DND-41 (cell line): ENCODE measurements around the gene SUSD5.
A peak's percentile ranks its signal among the peaks of the same experiment; 100 is the strongest.
"Not testable (repeated sequence)": the region's sequence is repeated elsewhere in the genome, so short reads cannot be mapped to it uniquely, and the experiment has no call there.

Experiments used
- ATAC-seq: fragments of 200-7000 bp; cut with Tn5 transposase; 3 replicates; pipeline ENCODE4 v1.9.1; 2021; ENCODE audit warnings: low read depth; ENCODE audit not compliant: insufficient read depth
- DNase-seq: peaks from one replicate; pipeline ENCODE4 v3.0.0-alpha.2; 2020
- H2AFZ ChIP-seq: 2 replicates; pipeline ENCODE4 v1.6.0; 2012; ENCODE audit warnings: low read depth, low read length
- H3K27ac ChIP-seq: 2 replicates; pipeline ENCODE4 v1.5.1; 2012; ENCODE audit warnings: low read length, inconsistent platforms
- H3K27me3 ChIP-seq: fragments of 200-600 bp; sonication (generic); 2 replicates; pipeline ENCODE4 v1.6.0; 2012; ENCODE audit warnings: low read length, mild to moderate bottlenecking, inconsistent platforms; ENCODE audit not compliant: insufficient read depth, poor library complexity
- H3K36me3 ChIP-seq: 2 replicates; pipeline ENCODE4 v1.5.1; 2012; ENCODE audit warnings: low read length, inconsistent platforms; ENCODE audit not compliant: insufficient read depth
- H3K4me1 ChIP-seq: 2 replicates; pipeline ENCODE4 v1.5.1; 2012; ENCODE audit warnings: mild to moderate bottlenecking, low read length; ENCODE audit not compliant: insufficient read depth
- H3K4me2 ChIP-seq: 2 replicates; pipeline ENCODE4 v1.6.0; 2012; ENCODE audit warnings: mild to moderate bottlenecking, moderate library complexity, low read length, inconsistent platforms; ENCODE audit not compliant: insufficient read depth
- H3K4me3 ChIP-seq, 2 experiments: fragments of 200-600 bp in 1 of 2; shearing (Covaris generic) in 1 of 2; 2 replicates each; pipeline ENCODE4 v1.5.1; 2012 to 2016; ENCODE audit warnings: inconsistent platforms in 2 of 2, low read length in 2 of 2, mild to moderate bottlenecking in 2 of 2, low read depth in 1 of 2, moderate library complexity in 1 of 2
- H3K79me2 ChIP-seq: 2 replicates; pipeline ENCODE4 v1.6.0; 2012; ENCODE audit warnings: low read length, inconsistent platforms; ENCODE audit not compliant: insufficient read depth
- H3K9ac ChIP-seq: 2 replicates; pipeline ENCODE4 v1.6.0; 2012; ENCODE audit warnings: low read depth, mild to moderate bottlenecking, inconsistent platforms, low read length, moderate library complexity
- H3K9me3 ChIP-seq: 2 replicates; pipeline ENCODE4 v1.5.1; 2012; ENCODE audit warnings: low read length, moderate library complexity, mild to moderate bottlenecking, inconsistent platforms; ENCODE audit not compliant: insufficient read depth, severe bottlenecking
- H4K20me1 ChIP-seq: 2 replicates; pipeline ENCODE4 v1.6.0; 2012; ENCODE audit warnings: low read length; ENCODE audit not compliant: insufficient read depth
- EZH2 ChIP-seq: IDR thresholded peaks from 3 replicates; pipeline ENCODE4 v1.6.1; 2012; ENCODE audit warnings: borderline replicate concordance, low read depth, mild to moderate bottlenecking, moderate library complexity, low read length, inconsistent platforms; ENCODE audit not compliant: severe bottlenecking
- TF ChIP-seq, protein P1 (sequence below): IDR thresholded peaks from 2 replicates; pipeline ENCODE4 v1.5.1; 2012; ENCODE audit warnings: borderline replicate concordance, low read length, moderate library complexity, mild to moderate bottlenecking; ENCODE audit not compliant: poor library complexity, severe bottlenecking; ENCODE audit errors: extremely low read depth

Gene SUSD5

DNA sequence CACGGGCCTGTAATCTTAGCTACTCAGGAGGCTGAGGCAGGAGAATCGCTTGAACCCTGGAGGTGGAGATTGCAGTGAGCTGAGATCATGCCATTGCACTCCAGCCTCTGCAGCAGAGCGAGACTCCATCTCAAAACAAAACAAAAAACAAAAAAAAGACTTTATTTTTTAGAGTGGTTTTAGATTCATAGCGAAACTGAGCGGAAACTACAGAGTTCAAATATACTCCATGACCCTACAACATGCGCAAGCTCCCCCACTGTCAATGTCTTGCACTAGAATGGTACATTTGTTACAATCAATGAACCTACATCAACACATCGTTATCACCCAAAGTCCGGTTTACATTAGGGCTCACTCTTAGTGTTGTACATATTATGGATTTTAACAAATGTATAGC is 107.0 kb downstream of the SUSD5 start:
- Histone ChIP-seq H3K4me1 (peaks cover 34% of the 10 kb centered on the region), H3K9me3 (no peaks in the 10 kb centered on the region), H3K27me3 (no peaks in the 10 kb centered on the region), H3K27ac (no peak overlapping the region), H4K20me1 (peaks cover 8% of the 10 kb centered on the region; the same call in 1 of the 2 replicates), H3K9ac (no peak overlapping the region), H3K4me2 (no peak overlapping the region), H2AFZ (no peak overlapping the region), H3K36me3 (peaks cover 3% of the 10 kb centered on the region; the same call in 1 of the 2 replicates), H3K79me2 (peaks cover 34% of the 10 kb centered on the region), H3K4me3 (no peak overlapping the region)
- no peak for DNase-seq
- no peak for ATAC-seq
- no peak for TF ChIP-seq EZH2
- TF ChIP-seq, protein P1, sequence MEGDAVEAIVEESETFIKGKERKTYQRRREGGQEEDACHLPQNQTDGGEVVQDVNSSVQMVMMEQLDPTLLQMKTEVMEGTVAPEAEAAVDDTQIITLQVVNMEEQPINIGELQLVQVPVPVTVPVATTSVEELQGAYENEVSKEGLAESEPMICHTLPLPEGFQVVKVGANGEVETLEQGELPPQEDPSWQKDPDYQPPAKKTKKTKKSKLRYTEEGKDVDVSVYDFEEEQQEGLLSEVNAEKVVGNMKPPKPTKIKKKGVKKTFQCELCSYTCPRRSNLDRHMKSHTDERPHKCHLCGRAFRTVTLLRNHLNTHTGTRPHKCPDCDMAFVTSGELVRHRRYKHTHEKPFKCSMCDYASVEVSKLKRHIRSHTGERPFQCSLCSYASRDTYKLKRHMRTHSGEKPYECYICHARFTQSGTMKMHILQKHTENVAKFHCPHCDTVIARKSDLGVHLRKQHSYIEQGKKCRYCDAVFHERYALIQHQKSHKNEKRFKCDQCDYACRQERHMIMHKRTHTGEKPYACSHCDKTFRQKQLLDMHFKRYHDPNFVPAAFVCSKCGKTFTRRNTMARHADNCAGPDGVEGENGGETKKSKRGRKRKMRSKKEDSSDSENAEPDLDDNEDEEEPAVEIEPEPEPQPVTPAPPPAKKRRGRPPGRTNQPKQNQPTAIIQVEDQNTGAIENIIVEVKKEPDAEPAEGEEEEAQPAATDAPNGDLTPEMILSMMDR: no peak

DNA sequence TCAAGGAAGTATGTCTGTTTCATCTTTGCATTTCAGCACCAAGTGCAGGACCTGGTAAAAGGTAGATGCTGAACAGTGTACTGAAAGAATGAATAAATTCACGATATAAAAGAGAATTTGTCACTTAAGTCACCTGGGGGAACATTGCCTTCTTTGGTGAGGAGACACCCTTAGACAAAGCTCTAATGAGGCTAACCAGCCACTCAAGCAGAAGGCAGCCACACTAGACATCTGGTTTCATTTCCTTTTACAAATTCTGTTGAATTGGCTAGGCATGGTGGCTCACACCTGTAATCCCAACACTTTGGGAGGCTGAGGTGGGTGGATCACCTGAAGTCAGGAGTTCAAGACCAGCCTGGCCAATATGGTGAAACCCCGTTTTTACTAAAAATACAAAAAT is 111.8 kb downstream of the SUSD5 start:
- not testable (repeated sequence) for H3K4me2 ChIP-seq, H3K4me1 ChIP-seq, H3K4me3 ChIP-seq, ATAC-seq, H4K20me1 ChIP-seq, H3K79me2 ChIP-seq, H3K27me3 ChIP-seq, DNase-seq, H3K36me3 ChIP-seq, H3K9me3 ChIP-seq, H2AFZ ChIP-seq, H3K9ac ChIP-seq, H3K27ac ChIP-seq

DNA sequence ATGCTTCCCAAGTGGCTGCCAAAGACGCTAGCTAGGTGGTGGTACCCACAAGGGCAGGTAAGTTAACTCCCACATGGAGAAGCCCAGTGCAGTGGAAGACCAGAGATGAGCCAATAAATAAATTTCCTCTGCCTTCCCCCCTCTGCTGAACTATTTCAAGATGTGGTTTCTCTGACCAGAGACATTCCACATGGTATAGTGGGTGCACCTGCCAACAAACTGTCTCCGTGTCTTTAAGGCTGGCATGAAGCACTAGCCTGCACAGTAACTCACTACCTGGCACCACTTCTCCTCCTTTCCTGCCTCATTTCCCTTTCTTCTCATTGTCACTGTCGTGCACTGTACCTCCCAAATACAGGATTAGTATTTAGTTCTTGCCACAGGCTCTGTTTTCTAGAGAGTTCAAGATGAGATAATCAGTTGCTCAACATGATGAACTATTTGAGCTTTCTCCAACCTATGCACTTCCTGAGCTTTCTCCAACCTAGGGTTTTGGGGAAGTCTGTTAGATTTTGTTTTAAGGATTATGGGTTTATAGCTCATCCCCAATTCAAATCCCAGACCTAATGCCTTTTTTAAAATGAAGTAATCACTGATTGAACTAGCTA is 113.2 kb downstream of the SUSD5 start:
- peak; percentile 33; the same call in 1 of the 3 replicates for ATAC-seq
- H3K4me1 ChIP-seq: no peaks in the 10 kb centered on the region

DNA sequence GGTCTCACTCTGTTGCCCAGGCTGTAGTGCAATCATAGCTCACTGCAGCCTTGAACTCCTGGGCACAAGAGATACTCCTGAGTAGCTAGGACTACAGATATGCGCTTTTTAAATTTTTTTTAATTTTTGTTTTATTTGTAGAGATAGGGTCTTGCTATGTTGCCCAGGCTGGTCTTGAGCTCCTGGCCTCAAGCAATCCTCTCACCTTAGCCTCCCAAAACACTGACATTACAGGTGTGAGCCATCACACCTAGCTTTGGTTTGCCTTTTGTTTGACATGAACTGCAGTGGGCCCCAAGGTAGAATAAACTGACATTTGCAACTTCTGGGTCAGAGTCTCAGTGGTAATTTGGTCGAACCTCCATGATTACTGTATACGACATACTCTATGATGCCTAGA is 113.8 kb downstream of the SUSD5 start:
- Histone ChIP-seq H2AFZ (no peak overlapping the region), H3K36me3 (no peaks in the 10 kb centered on the region), H3K9me3 (no peaks in the 10 kb centered on the region), H3K27me3 (no peaks in the 10 kb centered on the region), H3K79me2 (no peaks in the 10 kb centered on the region), H3K27ac (no peak overlapping the region), H3K9ac (no peak overlapping the region), H4K20me1 (no peaks in the 10 kb centered on the region), H3K4me3 (no peak overlapping the region), H3K4me2 (no peak overlapping the region), H3K4me1 (no peaks in the 10 kb centered on the region)
- TF ChIP-seq EZH2: no peak
- TF ChIP-seq, protein P1: no peak
- ATAC-seq: no peak
- DNase-seq: no peak

More for the DNA sequence above, 113.2 kb downstream of the SUSD5 start:
- no peaks in the 10 kb centered on the region for H3K9me3 ChIP-seq
- no peak overlapping the region for H3K4me3 ChIP-seq
- H3K36me3 ChIP-seq: no peaks in the 10 kb centered on the region
- no peaks in the 10 kb centered on the region for H3K27me3 ChIP-seq
- H3K4me2 ChIP-seq: no peak overlapping the region
- H3K27ac ChIP-seq: no peak overlapping the region
- H2AFZ ChIP-seq: no peak overlapping the region
- DNase-seq: no peak
- TF ChIP-seq, protein P1: no peak
- no peak for TF ChIP-seq EZH2
- no peaks in the 10 kb centered on the region for H4K20me1 ChIP-seq
- no peak overlapping the region for H3K9ac ChIP-seq
- no peaks in the 10 kb centered on the region for H3K79me2 ChIP-seq
